Fibroblast of skin of scalp (primary cell): ENCODE measurements around the gene FGF7. TPM values are rescaled to one million over a fixed set of nuclear protein-coding genes. Genes with fewer than 3 reads are reported as not detected.
"Not testable (repeated sequence)": the region's sequence is repeated elsewhere in the genome, so short reads cannot be mapped to it uniquely, and the experiment has no call there.

Source experiments
- DNase-seq: peaks from one replicate; pipeline ENCODE4 v3.0.0-alpha.2; 2013
- polyA plus RNA-seq, 2 experiments: library from polyadenylated mRNA; unstranded; fragments of 120-200 nt; gene quantifications; one replicate each; pipeline ENCODE4 v1.2.1, GENCODE V29; 2013; ENCODE audit not compliant: insufficient read length in 2 of 2

The FGF7 gene, protein sequence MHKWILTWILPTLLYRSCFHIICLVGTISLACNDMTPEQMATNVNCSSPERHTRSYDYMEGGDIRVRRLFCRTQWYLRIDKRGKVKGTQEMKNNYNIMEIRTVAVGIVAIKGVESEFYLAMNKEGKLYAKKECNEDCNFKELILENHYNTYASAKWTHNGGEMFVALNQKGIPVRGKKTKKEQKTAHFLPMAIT
- polyA plus RNA-seq (2013, experiment 1 of 2; ENCODE audit: insufficient read length) = 1.8 TPM
- 1.8 TPM for polyA plus RNA-seq (2013, experiment 2 of 2; ENCODE audit: insufficient read length)

GRCh38 chr15:49423021-49423420 lies at the start of gene FGF7:
Gene FGF7, plus strand, starts transcription at chr15:49423242. Its CDS starts 1,056 bp downstream, at chr15:49424298.
- peak; percentile 45 for DNase-seq

GRCh38 chr15:49379996-49380395 lies 43.0 kb upstream of the FGF7 start:
- DNase-seq = no peak

GRCh38 chr15:49380912-49381311 lies 42.1 kb upstream of the FGF7 start:
- peak; percentile 5 for DNase-seq

GRCh38 chr15:49382394-49382793 lies 40.6 kb upstream of the FGF7 start:
- DNase-seq = no peak

GRCh38 chr15:49383266-49383665 lies 39.8 kb upstream of the FGF7 start:
- peak; percentile 5 for DNase-seq

- DNase-seq = no peak
Measured at GRCh38 chr15:49387471-49387870, 35.6 kb upstream of the FGF7 start.

DNA sequence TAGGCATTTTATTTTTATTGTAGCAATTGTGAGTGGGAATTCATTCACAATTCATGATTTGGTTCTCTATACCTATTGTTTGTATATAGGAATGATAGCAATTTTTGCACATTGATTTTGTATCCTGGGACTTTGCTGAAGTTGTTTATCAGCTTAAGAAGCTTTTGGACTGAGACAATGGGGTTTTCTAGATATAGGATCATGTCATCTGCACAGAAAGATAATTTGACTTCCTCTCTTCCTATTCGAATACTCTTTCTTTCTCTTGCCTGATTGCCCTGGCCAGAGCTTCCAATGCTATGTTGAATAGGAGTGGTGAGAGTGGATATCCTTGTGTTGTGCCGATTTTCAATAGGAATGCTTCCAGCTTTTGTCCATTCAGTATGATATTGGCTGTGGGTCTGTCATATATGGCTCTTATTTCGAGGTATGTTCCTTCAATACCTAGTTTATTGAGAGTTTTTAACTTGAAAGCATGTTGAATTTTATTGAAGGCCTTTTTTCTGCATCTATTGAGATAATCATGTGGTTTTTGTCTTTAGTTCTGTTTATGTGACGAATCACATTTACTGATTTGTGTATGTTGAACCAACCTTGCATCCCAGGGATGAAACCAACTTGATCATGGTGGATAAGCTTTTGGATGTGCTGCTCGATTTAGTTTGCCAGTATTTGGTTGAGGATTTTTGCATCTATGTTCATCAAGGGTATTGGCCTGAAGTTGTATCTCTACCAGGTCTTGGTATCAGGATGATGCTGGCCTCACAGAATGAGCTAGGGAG lies 20.3 kb upstream of the FGF7 start:
- not testable (repeated sequence) for DNase-seq

GRCh38 chr15:49406352-49407118 lies 16.5 kb upstream of the FGF7 start:
- DNase-seq = no peak

- DNase-seq = no peak
Measured at GRCh38 chr15:49410641-49411040, 12.4 kb upstream of the FGF7 start.

DNA sequence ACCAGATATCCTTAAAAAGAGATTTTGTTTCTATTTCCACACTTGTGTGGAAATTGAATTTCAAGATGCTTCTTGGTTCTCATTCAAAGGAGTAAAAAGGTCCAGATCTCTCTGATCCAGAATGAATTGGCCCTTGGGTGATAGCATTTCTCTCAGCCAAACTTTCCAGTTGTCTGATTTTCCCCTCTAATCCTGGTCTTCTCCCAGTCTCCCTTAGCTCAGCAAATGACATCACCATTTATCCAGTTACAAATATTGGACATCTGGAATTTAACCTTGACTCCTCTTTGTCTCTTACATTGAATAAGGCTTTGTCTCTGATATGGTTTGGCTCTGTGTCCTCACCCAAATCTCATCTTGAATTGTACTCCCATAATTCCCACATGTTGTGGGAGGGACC lies 10.2 kb upstream of the FGF7 start:
- DNase-seq = no peak

DNA sequence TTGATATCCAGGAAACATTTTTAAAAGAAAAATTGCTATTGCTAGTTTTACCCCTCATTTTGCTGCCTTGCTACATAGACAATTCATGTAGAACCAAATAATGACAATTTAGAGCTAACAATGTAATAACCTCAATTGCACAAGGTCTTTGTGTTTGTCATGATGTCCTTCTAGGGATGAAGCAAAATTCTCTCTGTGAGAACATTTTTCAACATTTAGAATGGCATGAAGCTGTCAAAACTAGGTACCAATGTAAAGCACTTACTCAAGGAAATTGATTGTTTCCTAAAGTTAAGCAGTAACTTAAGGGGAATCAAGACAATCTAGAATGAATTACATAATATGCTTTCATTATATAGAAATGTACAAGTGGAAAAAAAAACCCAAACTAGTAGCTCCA lies 7.9 kb upstream of the FGF7 start:
- DNase-seq = no peak

- peak; percentile 87 for DNase-seq
Measured at GRCh38 chr15:49415638-49416037, 7.4 kb upstream of the FGF7 start.

DNA sequence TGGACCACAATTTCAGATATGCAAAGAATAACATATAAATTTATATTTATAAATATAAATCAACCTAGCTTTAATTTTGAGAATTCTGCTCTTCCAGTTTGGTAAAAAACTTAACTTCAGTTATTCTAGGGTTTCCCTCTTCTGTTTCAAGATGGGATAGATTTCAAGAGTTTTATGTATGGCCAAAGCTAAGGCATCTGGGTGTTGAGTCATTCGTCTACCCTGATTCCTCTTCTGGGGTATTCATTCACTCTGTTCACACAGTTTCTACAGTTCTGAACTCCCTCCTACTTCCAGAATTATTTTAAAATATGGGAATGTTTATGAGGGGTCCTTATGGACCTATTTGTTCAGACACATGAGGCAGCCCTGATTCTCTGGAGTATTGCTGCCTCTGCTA lies 4.2 kb upstream of the FGF7 start:
- DNase-seq = no peak

GRCh38 chr15:49421991-49422390 lies 1.1 kb upstream of the FGF7 start:
- peak; percentile 73 for DNase-seq

DNA sequence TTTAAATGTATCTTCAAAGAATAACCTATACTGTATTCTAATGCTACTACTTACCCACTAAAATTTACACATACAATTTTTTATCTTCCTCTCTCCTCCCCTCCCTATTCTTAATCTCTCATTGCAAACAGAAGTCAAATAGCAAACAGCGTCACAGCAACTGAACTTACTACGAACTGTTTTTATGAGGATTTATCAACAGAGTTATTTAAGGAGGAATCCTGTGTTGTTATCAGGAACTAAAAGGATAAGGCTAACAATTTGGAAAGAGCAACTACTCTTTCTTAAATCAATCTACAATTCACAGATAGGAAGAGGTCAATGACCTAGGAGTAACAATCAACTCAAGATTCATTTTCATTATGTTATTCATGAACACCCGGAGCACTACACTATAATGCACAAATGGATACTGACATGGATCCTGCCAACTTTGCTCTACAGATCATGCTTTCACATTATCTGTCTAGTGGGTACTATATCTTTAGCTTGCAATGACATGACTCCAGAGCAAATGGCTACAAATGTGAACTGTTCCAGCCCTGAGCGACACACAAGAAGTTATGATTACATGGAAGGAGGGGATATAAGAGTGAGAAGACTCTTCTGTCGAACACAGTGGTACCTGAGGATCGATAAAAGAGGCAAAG lies 984 bp downstream of the FGF7 start:
- no peak for DNase-seq

DNA sequence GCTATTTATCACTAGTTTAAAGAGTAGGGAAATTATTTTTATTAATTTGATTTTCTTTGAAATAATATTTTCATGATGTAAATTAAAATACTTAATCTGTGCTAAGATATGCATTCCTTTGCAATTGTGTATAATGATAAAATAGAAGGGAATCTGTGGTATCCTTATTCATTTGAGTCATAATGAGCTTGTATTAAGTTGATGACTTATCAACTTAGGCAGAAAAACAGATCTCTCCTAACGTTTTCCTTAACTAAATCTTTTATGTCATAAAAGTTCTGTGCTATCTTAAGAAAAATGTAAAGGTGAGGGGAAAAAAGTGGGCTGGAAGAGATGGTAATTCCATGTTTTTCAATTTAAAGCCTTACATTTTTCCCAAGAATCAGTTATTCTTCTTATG lies 1.9 kb downstream of the FGF7 start:
- DNase-seq = no peak

DNA sequence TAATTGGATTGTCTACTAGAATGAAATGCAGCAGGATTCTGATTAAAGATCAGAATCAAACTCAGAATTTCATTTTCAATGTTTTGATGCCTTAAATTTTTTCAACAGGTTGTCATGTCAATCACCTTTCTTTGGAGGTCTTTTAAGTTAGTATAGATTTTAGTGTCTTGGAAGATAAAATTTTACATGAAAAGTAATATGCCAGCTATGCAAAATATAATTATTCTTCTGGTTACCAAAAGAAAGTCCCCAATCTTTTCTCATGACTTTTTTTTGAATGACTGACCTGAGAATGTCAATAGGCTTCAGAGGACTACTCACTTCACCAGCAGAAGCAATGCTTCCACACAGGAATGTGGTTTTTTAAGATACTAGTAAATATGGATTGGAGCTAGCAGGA lies 4.3 kb downstream of the FGF7 start:
- DNase-seq = no peak

DNA sequence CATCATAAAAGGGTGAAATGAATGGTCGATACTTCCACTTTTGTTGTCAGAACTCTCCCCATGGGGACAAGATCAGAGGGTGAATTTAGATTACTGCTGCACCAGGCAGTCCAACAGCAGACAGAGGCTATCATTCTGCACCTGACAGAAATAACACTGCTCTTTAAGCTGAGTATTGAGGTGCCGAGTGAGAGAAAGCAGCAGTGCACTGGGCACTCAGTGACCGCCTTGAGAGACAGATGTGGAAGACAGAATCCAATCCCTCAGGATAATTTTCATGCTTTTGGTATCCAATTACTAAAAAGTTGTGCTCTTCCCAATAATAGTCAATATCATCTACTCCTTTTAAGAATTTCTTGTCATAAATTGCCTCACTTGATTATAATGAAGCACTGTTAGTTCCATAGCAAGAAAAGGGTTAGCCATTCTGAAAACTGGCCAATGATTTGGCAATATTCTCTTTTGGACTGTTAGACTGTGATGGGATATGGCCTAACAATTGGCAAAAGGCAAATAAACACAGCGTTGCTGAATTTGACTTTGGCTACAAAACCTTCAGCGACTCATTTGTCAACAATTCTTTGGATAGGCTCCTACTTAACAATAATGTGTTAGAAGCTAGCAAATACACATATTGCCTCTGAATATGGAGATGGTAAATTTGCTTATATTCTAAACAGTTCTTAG lies 5.5 kb downstream of the FGF7 start:
- no peak for DNase-seq

DNA sequence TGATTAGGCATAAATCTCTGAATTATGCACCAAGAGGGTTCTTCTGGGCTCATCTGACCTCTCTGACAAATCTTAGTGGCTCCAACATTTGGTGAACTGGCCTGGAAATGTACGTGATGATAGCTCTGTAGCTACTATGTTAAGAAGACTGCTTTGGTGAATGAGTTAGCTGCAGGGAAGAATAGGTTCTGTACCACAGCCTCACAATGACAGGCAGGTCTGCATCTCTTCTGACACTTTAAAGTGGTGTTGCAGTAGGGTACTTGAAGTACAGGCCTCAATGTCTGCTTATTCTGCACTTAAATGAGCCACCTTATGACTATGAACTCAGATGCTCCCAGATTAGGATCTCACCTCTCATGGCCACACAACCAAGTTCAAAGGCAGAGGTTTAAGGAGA lies 7.0 kb downstream of the FGF7 start:
- no peak for DNase-seq

- no peak for DNase-seq
Measured at GRCh38 chr15:49435174-49435573, 12.1 kb downstream of the FGF7 start.

GRCh38 chr15:49436751-49437150 lies 13.7 kb downstream of the FGF7 start:
- peak; percentile 51 for DNase-seq

- DNase-seq = no peak
Measured at GRCh38 chr15:49438962-49439631, 16.1 kb downstream of the FGF7 start.
